HG02981 (cell line): Measurements from ENCODE around the gene SMIM44.

ENCODE experiments used
- ATAC-seq: cut with Tn5 transposase; IDR thresholded peaks from one replicate; pipeline ENCODE4 v1.9.1; 2021; ENCODE audit warnings: mild to moderate bottlenecking, moderate library complexity; ENCODE audit not compliant: unreplicated experiment

Gene SMIM44

DNA sequence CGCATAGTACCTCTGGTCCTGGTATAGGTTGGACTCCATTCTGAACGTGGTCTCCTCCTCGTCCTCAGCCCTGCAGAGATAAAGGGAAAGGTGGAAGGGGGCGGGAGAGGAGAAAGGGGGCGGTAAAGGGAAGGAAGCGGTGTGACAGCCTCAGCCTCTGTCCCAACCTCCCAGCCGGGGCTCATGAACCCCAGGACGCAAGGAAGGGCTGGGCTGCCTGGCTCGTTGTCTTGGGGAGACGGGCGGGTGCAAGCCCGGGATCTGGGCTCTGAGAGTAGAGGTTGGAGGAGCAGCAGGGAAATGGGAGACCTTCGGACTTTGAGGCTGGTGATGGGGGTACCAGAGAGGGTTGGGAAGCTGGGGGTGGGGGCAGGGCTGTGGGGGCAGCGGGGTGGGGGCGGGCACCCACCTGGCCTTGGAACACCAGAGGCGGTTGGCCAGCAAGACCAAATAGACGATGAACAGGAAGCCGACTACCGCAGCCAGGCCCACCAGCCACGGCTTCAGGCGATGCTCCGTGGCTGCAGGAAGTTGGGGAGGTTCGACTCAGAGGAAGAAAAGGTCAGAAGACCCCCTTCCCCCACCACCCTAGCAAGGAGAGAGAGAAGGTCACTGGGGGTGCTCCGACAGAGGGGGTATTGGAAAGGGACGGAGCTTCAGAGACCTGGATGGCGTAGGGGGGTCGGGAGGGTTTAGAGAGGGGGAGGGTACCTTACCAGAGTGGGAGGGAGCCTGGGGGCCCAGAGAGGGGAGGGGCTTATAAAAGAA is 4.6 kb downstream of the SMIM44 start:
- no peak for ATAC-seq

- no peak for ATAC-seq
Observed at GRCh38 chr19:3477951-3478350, 5.3 kb downstream of the SMIM44 start.

DNA sequence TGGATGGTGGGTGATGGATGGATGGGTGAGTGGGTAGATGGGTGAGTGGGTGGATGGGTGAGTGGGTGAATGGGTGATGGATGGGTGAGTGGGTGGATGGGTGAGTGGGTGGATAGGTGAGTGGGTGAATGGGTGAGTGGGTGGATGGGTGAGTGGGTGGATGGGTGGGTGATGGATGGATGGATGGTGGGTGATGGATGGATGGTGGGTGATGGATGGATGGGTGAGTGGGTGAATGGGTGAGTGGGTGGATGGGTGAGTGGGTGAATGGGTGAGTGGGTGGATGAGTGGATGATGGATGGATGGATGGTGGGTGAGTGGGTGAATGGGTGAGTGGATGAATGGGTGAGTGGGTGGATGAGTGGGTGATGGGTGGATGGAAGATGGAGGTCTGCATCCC is 5.7 kb downstream of the SMIM44 start:
- no peak for ATAC-seq

DNA sequence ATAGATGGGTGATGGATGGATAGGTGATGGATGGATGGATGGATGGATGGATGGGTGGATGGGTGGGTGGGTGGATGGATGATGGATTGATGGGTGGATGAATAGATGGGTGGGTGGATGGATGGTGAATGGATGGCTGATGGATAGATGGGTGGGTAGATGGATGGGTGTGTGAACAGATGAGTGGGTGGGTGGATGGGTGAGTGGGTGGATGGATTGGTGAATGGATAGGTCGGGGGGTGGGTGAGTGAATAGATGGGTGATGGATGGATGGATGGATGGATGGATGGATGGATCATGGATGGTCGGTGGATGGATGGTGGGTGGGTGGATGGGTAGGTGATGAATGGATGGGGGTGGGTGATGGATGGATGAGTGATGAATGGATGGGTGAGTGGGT is 6.4 kb downstream of the SMIM44 start:
- ATAC-seq: no peak

DNA sequence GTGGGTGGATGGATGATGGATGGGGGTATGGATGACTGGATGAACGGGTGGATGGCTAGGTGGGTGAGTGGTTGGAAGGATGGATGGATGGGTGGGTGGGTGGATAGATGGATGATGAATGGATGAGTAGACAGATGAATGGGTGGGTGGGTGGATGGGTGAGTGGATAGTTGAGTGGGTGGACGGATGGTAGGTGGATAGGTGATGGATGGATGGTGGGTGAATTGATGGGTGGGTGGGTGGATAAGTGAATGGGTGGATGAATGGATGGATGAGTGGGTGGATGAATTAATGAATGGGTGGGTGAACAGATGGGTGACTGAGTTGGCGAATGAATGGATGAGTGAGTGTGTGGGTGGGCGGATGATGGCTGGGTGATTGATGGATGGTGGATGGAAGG is 7.8 kb downstream of the SMIM44 start:
- no peak for ATAC-seq

DNA sequence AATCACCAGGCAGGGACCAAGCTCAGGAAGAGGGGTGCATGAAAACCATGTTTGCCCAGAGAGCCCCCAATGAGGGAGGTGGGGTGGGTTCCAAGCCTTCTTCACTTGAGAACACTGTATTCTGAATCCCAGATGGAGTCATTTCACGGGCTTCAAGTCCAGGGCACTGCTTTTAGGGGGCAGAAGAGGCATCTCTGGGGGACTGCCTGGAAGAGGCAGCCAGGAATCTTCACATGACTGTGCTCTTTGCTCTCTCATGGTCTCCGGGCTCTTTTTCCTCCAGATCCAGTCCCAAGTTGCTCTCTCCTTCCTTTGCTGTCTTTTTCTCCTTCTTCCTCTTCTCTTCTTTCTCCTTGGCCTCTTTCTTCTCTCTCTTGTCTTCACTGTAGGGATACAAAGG is 8.6 kb downstream of the SMIM44 start:
- no peak for ATAC-seq

GRCh38 chr19:3474010-3474409 is 9.2 kb downstream of the SMIM44 start:
- no peak for ATAC-seq

DNA sequence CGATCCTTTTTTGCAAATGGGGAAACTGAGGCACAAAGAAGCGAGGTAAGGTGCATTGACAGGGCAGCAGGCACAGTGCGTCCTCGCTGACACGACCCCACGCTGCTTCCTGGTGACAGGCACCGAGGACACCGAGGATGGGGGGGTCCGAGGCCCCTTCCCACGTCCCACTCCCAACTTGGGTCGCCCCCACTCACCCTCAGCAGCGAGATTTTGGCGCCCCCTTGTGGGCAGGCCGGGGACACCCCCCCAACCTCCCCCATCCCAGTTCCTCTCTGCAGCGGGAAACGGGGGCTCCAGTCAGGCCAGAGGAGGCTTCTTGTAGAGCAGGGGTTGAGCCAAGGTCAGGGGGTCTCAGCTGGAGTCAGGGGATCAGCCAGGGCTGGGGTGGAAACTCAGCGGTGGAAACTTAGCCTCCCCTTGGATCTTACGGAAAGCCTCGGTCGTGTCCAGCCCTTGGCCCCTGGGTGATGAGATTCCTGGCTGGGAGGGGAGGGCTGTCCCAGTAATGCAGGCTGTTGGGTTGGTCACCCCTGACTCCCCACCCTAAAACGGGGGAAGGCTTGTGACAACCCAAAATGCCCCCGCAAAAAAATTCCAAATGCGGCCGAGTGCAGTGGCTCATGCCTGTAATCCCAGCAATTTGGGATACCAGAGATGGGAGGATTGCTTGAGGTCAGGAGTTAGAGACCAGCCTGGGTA is 11.1 kb downstream of the SMIM44 start:
- no peak for ATAC-seq

GRCh38 chr19:3470500-3471128 is 12.6 kb downstream of the SMIM44 start:
- no peak for ATAC-seq

DNA sequence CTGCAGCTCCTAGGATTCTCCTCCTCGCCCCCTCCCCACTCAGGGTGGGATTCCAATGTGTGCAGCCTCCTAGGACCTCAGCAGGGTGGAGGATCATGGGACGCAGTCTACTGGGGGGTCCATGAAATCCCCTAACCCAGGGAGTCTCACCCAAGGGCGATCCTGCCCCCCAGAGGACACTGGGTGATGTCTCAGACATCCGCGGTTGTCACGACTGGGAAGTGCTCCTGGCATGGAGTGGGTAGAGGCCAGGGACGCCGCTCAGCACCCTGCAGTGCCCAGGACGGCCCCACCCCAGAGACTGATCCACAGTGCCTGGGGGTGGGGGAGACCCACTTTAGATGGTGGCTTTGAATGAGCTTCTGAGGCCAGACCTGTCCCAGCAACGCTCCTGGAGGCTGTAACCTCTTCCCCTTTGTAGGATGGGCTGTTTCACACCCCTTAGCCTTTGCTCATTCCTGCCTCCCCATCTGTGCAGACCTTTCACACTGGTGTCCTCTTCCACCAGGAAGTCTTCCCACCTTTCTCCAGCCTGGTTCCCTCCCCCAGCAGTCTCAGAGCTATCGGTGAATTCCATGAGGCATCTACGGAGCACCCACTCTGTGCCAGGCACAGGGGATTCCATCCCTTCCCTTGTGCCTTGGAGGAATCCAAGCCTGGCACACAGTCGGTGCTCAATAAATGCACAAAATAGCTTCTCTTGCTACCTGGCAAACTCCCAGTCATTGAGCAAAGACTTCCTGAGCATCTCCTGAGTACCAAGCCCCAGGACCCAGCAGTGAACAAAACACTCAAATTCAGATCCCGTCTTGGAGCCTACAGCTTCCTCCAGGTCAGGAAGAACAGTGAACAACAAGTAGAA is 13.4 kb downstream of the SMIM44 start:
- ATAC-seq: no peak

DNA sequence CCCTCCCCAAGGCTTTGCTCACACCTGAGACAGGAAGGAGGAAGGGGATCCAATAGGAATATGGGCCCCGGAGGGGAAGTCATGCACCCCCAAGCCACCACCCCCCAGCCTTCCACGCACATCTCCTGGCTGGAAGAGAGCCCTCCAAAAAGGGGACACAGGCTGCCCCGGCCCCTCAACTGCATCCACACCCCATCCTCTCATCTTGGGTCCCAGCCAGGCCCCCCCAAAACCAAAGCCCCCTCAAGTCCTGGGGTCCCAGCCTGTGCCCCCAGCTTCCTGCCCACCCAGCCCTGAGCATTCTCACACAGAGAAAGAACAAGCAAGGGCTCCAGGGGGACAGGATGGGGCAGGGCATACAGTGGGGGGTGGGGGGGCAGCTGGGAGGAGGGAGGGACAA is 15.0 kb downstream of the SMIM44 start:
- ATAC-seq: no peak

DNA sequence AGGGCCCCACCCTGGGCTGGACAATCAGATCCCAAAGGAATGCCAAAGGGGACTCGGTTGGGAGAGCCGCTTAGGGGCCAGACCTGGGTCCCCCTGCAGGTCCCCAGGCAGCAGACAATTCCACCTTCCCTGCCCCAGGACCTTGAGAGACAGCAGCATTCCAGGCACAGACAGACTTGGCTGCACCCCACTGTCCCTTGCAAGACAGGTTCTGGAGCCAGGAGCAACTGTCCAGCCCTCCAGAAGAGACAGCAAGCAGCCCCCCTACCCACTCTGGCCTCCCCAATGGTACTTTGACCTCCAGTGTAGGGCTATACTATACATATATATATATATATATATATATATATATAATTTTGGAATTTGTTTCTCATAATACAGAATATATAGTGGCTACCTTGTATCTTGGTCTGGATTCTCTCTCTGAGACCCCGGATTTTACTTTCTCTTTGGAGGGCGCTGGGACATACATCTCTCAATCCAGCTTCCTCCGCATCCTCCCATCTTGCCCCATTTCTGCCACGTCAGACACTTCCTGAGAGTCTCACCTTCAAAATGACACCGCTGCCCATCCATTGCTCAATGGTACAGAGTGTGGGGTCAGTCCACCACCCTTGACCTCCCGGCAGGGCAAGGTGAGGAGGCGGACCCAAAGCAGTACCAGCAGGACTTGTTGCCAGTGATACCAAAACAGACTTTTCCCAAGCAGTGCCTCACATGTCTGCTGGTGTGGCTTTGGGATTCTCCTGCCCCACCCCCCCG is 15.6 kb downstream of the SMIM44 start:
- ATAC-seq: no peak

GRCh38 chr19:3466635-3467034 is 16.6 kb downstream of the SMIM44 start:
- ATAC-seq: no peak

DNA sequence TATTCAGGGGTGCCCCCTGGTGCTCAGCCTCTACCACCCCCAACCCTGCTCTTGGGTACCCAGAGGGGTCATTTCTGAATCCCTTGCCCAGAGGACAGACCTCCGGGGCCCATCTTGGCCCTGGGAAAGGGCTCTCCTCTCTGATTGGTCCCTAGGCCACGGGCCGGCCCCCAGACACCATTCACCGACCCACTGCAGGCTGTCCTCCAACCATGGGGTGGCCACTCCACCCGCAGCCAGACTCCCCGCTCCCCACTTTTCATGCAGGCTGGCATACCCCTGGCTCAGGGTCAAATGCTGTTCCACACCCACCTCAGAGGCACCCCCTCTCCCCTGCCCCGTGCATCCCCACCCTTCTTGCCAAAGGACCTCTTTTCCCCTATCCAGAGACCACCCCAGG is 17.7 kb downstream of the SMIM44 start:
- ATAC-seq: no peak

GRCh38 chr19:3464587-3465235 is 18.5 kb downstream of the SMIM44 start:
- ATAC-seq: no peak

GRCh38 chr19:3463714-3464586 is 19.3 kb downstream of the SMIM44 start:
- no peak for ATAC-seq

- no peak for ATAC-seq
Observed at GRCh38 chr19:3462991-3463713, 20.1 kb downstream of the SMIM44 start.

DNA sequence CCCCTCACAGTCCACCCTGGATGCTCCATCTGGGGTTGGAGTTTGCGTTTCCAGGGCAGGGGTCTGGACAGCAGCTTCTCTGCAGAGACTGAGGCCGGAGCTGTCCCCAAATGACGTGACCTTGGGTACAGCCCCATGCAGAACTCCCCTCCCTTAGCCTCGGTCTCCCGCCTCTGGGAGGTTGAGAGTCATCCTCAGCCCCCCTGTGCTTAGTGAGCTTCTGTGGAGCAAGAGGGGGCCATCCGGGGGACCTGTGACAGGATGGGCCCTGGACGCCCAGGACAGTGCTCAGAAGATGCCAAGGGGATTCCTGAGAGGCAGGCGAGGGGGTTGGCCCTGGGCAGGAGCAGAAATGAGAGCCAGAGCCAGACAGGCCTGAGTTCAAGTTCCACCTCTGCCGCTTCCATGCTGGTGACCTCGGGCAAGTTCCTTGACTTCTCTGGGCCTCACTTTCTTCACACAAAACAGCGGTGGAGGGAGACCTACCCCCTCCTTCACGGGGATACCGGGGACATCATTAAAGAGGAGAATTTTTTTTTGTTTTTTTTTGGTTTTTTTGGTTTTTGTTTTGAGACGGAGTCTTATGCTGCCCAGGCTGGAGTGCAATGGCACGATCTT is 23.2 kb downstream of the SMIM44 start:
- no peak for ATAC-seq
